Breast epithelium (tissue), 4 donors: Measurements from ENCODE around the gene GRM4. TPM values are rescaled to one million over a fixed set of nuclear protein-coding genes. Genes with fewer than 3 reads are reported as not detected.

Experiments used
- DNase-seq, 2 donors: peaks; one replicate each; pipeline ENCODE4 v3.0.0-alpha.2; 2019; ENCODE audit warnings: low spot score in 2 of 2
- H3K27ac ChIP-seq, 2 donors: fragments of 200-600 bp; sonication (generic) in 1 of 2; one replicate each; pipeline ENCODE4 v1.5.1; 2016 to 2019; ENCODE audit warnings: mild to moderate bottlenecking in 1 of 2
- H3K27me3 ChIP-seq, 2 donors: fragments of 200-600 bp; sonication (generic) in 1 of 2; one replicate each; pipeline versions ENCODE4 v1.5.1 to v1.6.0; 2017 to 2019; ENCODE audit warnings: control low read depth in 1 of 2, mild to moderate bottlenecking in 1 of 2
- H3K36me3 ChIP-seq: fragments of 200-600 bp; one replicate; pipeline ENCODE4 v1.5.1; 2019
- H3K4me1 ChIP-seq, 2 donors: fragments of 200-600 bp; sonication (generic); one replicate each; pipeline ENCODE4 v1.5.1; 2016 to 2019; ENCODE audit warnings: control low read depth in 1 of 2
- H3K4me3 ChIP-seq, 3 donors: fragments of 200-600 bp; sonication (generic); 1 replicate in 2 of 3; 2 replicates in 1 of 3; pipeline ENCODE4 v1.5.1; 2016 to 2019; ENCODE audit warnings: mild to moderate bottlenecking in 3 of 3, moderate library complexity in 2 of 3
- H3K9me3 ChIP-seq, 2 donors: fragments of 200-600 bp; sonication (generic) in 1 of 2; one replicate each; pipeline ENCODE4 v1.5.1; 2016 to 2019; ENCODE audit warnings: control low read depth in 1 of 2
- POLR2A ChIP-seq: fragments of 450-650 bp; IDR thresholded peaks from one replicate; pipeline ENCODE4 v1.6.1; 2016; ENCODE audit warnings: antibody characterized with exemption, mild to moderate bottlenecking, moderate library complexity
- POLR2AphosphoS5 ChIP-seq, 3 donors: sonication (generic); formaldehyde crosslinking; IDR thresholded peaks; one replicate each; pipeline ENCODE4 v1.6.1; 2017; ENCODE audit warnings: antibody characterized with exemption in 3 of 3
- intact Hi-C: fragments of 100-400 bp; cut with DNase I; formaldehyde crosslinking; loops from one replicate; pipeline ENCODE4 v1.15.1; 2023; ENCODE audit warnings: low total_unique reads
- total RNA-seq, 3 donors: library from RNA; depleted of rRNA; stranded (reverse); fragments of >200 nt; gene quantifications; one replicate each; pipeline ENCODE4 v1.1.0, GENCODE V29; 2016
- TF ChIP-seq, protein P1 (sequence below), 3 donors: fragments of 450-650 bp; IDR thresholded peaks; one replicate each; pipeline ENCODE4 v1.5.1; 2016 to 2017; ENCODE audit warnings: antibody characterized with exemption in 3 of 3, mild to moderate bottlenecking in 3 of 3, moderate library complexity in 3 of 3

Gene GRM4
- total RNA-seq, 3 donors from 2014 or later, result not detected

DNA sequence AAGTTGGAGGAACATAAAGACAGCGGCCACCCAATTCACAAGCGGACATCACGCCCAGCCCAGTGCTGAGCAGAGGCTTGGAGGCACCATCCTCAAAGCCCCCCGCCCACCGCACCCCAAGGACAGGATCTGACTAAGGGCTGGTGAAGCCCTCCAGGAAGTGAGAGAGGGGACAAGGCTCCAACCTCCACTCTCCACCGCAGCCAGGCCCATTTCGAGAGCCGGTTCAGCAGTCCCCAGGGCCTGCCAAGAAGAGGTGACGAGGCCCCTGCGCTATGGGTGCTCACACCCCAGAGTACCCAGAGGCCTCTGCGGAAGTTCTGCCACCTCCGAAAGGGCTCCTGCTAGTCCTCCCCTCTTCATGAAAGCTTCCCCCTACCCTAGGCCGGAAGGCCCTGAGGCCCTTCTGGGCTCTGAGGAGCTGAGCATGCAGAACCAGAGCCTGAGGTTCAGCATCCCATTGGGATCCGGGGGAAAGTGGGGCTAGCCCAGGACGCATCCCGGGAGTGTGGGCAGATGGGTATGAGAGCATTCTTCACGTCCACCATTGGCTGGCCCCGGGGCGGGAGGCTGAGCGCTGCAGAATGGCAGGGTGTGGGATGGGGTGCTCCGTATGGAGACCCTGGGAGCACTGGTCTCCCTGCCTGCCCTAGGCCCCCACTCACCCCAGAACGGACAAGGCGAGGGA is 2.5 kb downstream of the GRM4 start:
- no peak for TF ChIP-seq POLR2A
- intact Hi-C loops, result no loop called here
- H3K4me3 ChIP-seq, result peak overlapping the region in 2 of 3 donors; percentile 45 to 62
- no peak for DNase-seq
- H3K27me3 ChIP-seq, result peaks cover 7 to 75% of the 10 kb centered on the region in 2 donors
- no peaks in the 10 kb centered on the region for H3K9me3 ChIP-seq
- no peaks in the 10 kb centered on the region for H3K36me3 ChIP-seq
- no peak overlapping the region for H3K27ac ChIP-seq
- H3K4me1 ChIP-seq, result peaks cover 15 to 16% of the 10 kb centered on the region in 2 donors

DNA sequence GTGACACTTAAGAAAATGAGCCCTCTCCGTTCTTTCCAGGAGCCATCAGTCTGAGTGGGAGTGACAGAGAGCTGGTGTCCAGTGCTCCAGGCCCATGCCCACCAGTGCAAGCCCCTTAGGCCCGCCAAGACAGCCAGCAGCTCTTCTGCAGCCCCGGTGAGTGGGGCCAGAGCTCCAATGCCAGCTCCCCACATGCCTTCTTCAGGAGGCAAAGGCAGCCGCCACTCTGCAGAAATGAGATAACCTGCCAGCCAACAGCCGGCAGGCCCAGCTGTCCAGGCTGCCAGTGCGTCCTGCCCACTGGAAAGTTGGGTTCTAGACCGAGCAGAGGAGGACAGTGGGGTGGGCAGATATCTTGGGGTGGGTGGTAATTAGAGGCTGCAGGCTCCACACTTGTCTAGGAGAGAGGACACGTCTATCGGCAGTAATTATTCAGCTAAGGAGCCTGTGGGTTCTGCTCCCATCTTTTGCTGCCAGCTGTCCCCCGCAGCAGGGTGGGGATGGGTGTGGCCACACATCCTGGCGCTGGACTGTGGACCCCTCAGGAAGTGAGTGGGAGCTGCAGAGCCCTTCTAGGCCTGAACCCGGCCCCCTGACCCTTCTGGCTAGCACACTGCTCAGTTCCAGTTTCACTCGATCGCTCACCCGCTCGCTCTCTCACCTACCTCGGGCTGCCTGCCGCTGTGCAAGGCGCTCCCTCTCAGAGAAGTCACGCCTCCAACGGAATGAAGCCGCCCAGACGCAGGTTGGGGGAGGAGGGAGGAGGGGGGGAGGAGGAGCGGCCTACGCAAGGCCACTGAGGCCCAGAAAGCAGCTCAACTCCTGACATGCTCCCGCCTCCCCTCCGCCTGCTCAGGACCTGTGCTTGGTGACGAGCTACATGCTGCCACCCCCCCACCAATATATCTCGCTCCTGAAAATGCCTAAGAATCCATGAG is 3.6 kb downstream of the GRM4 start:
- peaks cover 15 to 16% of the 10 kb centered on the region in 2 donors for H3K4me1 ChIP-seq
- peaks cover 7 to 81% of the 10 kb centered on the region in 2 donors for H3K27me3 ChIP-seq
- intact Hi-C loops, result no loop called here
- TF ChIP-seq, protein P1, sequence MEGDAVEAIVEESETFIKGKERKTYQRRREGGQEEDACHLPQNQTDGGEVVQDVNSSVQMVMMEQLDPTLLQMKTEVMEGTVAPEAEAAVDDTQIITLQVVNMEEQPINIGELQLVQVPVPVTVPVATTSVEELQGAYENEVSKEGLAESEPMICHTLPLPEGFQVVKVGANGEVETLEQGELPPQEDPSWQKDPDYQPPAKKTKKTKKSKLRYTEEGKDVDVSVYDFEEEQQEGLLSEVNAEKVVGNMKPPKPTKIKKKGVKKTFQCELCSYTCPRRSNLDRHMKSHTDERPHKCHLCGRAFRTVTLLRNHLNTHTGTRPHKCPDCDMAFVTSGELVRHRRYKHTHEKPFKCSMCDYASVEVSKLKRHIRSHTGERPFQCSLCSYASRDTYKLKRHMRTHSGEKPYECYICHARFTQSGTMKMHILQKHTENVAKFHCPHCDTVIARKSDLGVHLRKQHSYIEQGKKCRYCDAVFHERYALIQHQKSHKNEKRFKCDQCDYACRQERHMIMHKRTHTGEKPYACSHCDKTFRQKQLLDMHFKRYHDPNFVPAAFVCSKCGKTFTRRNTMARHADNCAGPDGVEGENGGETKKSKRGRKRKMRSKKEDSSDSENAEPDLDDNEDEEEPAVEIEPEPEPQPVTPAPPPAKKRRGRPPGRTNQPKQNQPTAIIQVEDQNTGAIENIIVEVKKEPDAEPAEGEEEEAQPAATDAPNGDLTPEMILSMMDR (IDR thresholded peaks at IDR 0.05), result no peak
- no peak for TF ChIP-seq POLR2AphosphoS5 (IDR thresholded peaks at IDR 0.05)
- no peak for TF ChIP-seq POLR2A
- no peak overlapping the region for H3K27ac ChIP-seq
- no peak overlapping the region for H3K4me3 ChIP-seq
- no peaks in the 10 kb centered on the region for H3K9me3 ChIP-seq
- DNase-seq, result no peak
- no peaks in the 10 kb centered on the region for H3K36me3 ChIP-seq

DNA sequence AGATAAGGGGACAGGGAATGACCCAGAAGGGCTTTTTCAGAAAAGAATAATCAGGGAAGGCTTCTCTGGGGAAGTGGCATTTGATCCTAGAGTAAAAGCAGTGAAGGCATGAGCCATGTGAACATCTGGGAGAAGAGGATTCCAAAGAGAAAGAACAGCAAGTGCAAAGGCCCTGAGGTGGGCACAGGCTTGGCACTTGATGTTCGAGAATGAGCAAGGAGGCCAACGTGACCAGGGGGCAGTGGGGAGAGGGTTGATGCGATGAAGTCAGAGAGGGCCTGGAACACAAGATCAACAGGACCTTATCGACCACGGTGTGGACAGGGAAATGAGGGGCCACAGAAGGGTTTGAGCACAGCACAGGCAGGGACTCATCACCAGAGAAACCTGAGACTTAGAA is 5.8 kb downstream of the GRM4 start:
- Histone ChIP-seq H3K4me1 (peaks cover 11 to 16% of the 10 kb centered on the region in 2 donors), H3K27ac (no peak overlapping the region), H3K36me3 (no peaks in the 10 kb centered on the region), H3K4me3 (no peak overlapping the region), H3K9me3 (no peaks in the 10 kb centered on the region), H3K27me3 (peaks cover 7 to 91% of the 10 kb centered on the region in 2 donors)
- intact Hi-C loops, result no loop called here
- no peak for TF ChIP-seq POLR2AphosphoS5 (IDR thresholded peaks at IDR 0.05)
- no peak for TF ChIP-seq POLR2A
- TF ChIP-seq, protein P1 (IDR thresholded peaks at IDR 0.05), result no peak
- no peak for DNase-seq

DNA sequence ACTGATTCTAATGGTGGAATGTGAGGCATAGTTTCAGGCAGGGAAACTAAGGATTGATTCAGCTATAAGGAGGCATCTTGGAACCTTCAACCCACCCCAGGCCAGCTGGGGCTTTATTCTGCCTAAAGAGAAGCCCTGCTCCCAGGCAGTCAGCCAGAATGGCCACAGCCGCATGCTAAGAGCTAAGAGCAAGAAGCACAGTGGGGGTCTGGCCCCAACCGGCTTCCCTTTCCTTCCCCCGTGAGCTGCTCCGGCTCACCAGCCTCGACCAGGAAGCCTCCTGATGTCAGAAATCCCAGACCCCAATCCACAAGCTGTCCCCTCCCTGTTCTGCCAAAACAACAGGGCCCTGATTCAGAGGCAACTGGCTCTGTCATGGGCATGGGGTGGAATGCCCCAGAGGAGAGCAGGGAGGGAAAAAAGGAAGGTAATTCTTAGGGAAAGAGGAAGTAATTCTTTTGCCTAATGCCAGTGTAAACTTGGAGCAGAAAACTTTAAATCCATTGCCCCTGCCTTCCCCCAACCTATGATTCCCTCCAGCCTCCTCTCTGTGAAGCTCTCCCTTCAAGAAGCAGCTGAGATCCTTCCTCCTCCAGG is 6.9 kb downstream of the GRM4 start:
- Histone ChIP-seq H3K4me3 (no peak overlapping the region), H3K27me3 (peaks cover 0 to 93% of the 10 kb centered on the region in 2 donors), H3K36me3 (no peaks in the 10 kb centered on the region), H3K4me1 (peaks cover under 1 to 7% of the 10 kb centered on the region in 2 donors), H3K9me3 (no peaks in the 10 kb centered on the region), H3K27ac (no peak overlapping the region)
- intact Hi-C loops, result no loop called here
- no peak for DNase-seq
- TF ChIP-seq, protein P1 (IDR thresholded peaks at IDR 0.05), result no peak
- no peak for TF ChIP-seq POLR2A

DNA sequence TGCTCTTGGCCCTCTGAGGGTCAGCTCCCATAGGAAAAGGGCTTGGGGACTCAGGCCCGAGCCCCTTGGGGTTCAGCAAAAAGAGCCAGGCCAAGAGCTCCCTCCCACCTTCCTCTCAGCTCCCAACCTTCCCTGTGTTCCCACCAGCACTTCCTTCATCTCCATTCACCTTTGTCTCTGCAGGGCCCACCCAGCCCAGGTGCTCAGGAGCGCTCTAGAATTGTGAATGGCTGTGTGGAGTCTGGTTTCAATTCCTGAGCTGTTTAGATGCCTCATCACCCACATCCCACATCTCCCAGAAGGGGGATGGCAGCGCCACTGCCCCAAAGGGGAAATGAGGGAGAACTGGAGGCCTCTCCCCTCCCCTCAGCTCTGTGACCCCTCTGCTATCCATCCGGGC is 7.7 kb downstream of the GRM4 start:
- no peak for DNase-seq
- Histone ChIP-seq H3K36me3 (no peaks in the 10 kb centered on the region), H3K9me3 (no peaks in the 10 kb centered on the region), H3K27me3 (peaks cover 0 to 93% of the 10 kb centered on the region in 2 donors), H3K27ac (no peak overlapping the region), H3K4me3 (no peak overlapping the region), H3K4me1 (no peaks in the 10 kb centered on the region)
- intact Hi-C loops, result no loop called here
- TF ChIP-seq POLR2AphosphoS5 (IDR thresholded peaks at IDR 0.05), result no peak
- TF ChIP-seq, protein P1 (IDR thresholded peaks at IDR 0.05), result no peak
- TF ChIP-seq POLR2A, result no peak
